Suprapubic skin (tissue), 4 donors: ENCODE measurements around the gene RAPGEF4.

Source experiments
- CTCF ChIP-seq, 2 donors: fragments of 200-600 bp in 1 of 2; fragments of 450-650 bp in 1 of 2; sonication (generic) in 1 of 2; IDR thresholded peaks; one replicate each; pipeline ENCODE4 v1.5.1; 2016 to 2019; ENCODE audit warnings: antibody characterized with exemption in 2 of 2, mild to moderate bottlenecking in 1 of 2, moderate library complexity in 1 of 2
- EP300 ChIP-seq: sonication (generic); formaldehyde crosslinking; IDR thresholded peaks from one replicate; pipeline ENCODE4 v1.6.1; 2017; ENCODE audit warnings: antibody characterized with exemption
- POLR2A ChIP-seq, 2 donors: fragments of 450-650 bp; IDR thresholded peaks; one replicate each; pipeline ENCODE4 v1.6.1; 2017; ENCODE audit warnings: antibody characterized with exemption in 2 of 2, mild to moderate bottlenecking in 2 of 2, moderate library complexity in 2 of 2
- POLR2AphosphoS5 ChIP-seq, 3 donors: sonication (generic); formaldehyde crosslinking; IDR thresholded peaks; one replicate each; pipeline ENCODE4 v1.6.1; 2017; ENCODE audit warnings: antibody characterized with exemption in 3 of 3

DNA sequence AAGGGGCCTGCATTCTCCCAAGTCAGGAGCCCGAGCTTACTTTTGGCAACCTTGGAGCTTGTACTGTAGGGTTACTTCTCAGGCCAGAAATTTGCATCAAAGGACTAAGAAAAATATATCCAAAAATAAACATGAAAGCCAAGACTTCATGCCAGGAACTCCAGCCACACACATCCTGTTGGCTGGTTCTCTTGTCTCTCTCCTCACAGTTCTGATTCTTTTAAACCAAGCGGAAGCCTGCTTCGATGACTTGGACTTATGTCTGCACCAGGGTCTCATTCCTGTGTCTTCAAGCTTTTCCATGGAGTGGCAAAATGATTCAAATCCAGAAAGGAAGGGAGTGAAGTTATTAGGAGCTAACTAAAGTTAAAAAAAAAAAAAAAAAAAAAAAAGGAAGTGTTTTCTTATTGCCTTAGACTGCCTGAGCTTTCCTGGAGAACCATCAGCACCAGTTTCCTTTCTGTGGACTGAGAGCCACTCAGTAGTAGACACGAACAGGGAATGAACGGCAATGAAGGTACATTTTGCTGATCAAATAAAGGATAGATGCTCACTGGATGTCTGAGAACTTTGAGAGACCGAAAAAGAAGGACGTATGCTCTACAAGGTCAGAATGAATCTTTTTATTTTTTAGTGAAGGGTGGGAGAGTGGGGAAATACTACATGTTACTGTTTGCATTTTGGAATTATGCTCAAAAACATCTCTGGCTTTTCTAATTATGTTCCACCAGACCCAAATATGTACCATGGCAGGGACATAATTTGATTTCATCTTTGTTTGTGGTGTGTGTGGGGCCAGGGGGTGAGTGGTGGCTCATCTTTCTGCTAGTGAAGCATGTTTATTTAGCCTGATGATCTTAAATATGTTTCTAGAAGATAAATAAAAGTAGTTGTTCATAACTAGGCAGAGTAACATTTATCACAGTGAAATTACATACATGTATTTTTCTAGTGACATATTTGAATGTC, 86.0 kb downstream of the RAPGEF4 start:
- no peak for TF ChIP-seq CTCF (IDR thresholded peaks at IDR 0.05)
- no peak for TF ChIP-seq EP300
- TF ChIP-seq POLR2A (IDR thresholded peaks at IDR 0.05), result no peak
- no peak for TF ChIP-seq POLR2AphosphoS5 (IDR thresholded peaks at IDR 0.05)
